OCI-LY1 (cell line): ENCODE measurements around the gene RGS13.
A peak's percentile ranks its signal among the peaks of the same experiment; 100 is the strongest.

Source experiments
- H2AFZ ChIP-seq: fragments of 200-600 bp; sonication (generic), shearing (Covaris generic); 2 replicates; pipeline ENCODE4 v1.6.0; 2014; ENCODE audit warnings: antibody characterized with exemption, mild to moderate bottlenecking, low read length
- H3F3A ChIP-seq: fragments of 200-600 bp; sonication (generic), shearing (Covaris generic); 2 replicates; pipeline ENCODE4 v1.6.0; 2014; ENCODE audit warnings: mild to moderate bottlenecking, antibody characterized with exemption, low read length, moderate library complexity; ENCODE audit not compliant: insufficient read depth
- H3K27ac ChIP-seq: fragments of 200-600 bp; sonication (generic); 2 replicates; pipeline ENCODE4 v1.5.1; 2014; ENCODE audit warnings: low read length, mixed run types, mild to moderate bottlenecking, low read depth; ENCODE audit not compliant: poor library complexity, severe bottlenecking
- H3K27me3 ChIP-seq: fragments of 200-600 bp; sonication (generic); 2 replicates; pipeline ENCODE4 v1.6.0; 2014; ENCODE audit warnings: antibody characterized with exemption, mild to moderate bottlenecking, low read length, moderate library complexity; ENCODE audit not compliant: insufficient read depth
- H3K36me3 ChIP-seq: fragments of 200-600 bp; sonication (generic); 2 replicates; pipeline ENCODE4 v1.6.1; 2014; ENCODE audit warnings: mild to moderate bottlenecking, antibody characterized with exemption, low read length, moderate library complexity, mixed read lengths; ENCODE audit not compliant: insufficient read depth
- H3K4me1 ChIP-seq: fragments of 200-600 bp; sonication (generic); 2 replicates; pipeline ENCODE4 v1.5.1; 2014; ENCODE audit warnings: mild to moderate bottlenecking, low read length, moderate library complexity; ENCODE audit not compliant: insufficient read depth, severe bottlenecking
- H3K4me2 ChIP-seq: fragments of 200-600 bp; sonication (generic), shearing (Covaris generic); 2 replicates; pipeline ENCODE4 v1.6.1; 2014; ENCODE audit warnings: low read length
- H3K4me3 ChIP-seq: fragments of 200-600 bp; sonication (generic); 2 replicates; pipeline ENCODE4 v1.5.1; 2014; ENCODE audit warnings: low read length, low read depth, mild to moderate bottlenecking, mixed read lengths; ENCODE audit not compliant: poor library complexity, severe bottlenecking
- H3K79me2 ChIP-seq: fragments of 200-600 bp; shearing (Covaris generic); 2 replicates; pipeline ENCODE4 v1.6.1; 2016; ENCODE audit warnings: mixed run types, low read length, mixed read lengths; ENCODE audit not compliant: insufficient read depth
- H3K9ac ChIP-seq: fragments of 200-600 bp; sonication (generic), shearing (Covaris generic); 2 replicates; pipeline ENCODE4 v1.6.1; 2014; ENCODE audit warnings: mild to moderate bottlenecking, low read length, mixed read lengths
- H3K9me2 ChIP-seq: fragments of 200-600 bp; sonication (generic), shearing (Covaris generic); 2 replicates; pipeline ENCODE4 v1.6.1; 2014; ENCODE audit warnings: low read depth, mild to moderate bottlenecking, low read length, mixed read lengths
- H3K9me3 ChIP-seq: fragments of 200-600 bp; shearing (Covaris generic); 2 replicates; pipeline ENCODE4 v1.6.1; 2014; ENCODE audit warnings: low read length, mixed read lengths
- H4K20me1 ChIP-seq: fragments of 200-600 bp; sonication (generic), shearing (Covaris generic); 2 replicates; pipeline ENCODE4 v1.6.0; 2016; ENCODE audit warnings: mild to moderate bottlenecking, low read length; ENCODE audit not compliant: insufficient read depth
- CTCF ChIP-seq: fragments of 200-600 bp; sonication (generic), shearing (Covaris generic); IDR thresholded peaks from 2 replicates; pipeline ENCODE4 v1.5.1; 2017; ENCODE audit warnings: mild to moderate bottlenecking, antibody characterized with exemption, low read length, moderate library complexity, mixed read lengths
- EZH2 ChIP-seq: fragments of 200-600 bp; sonication (generic), shearing (Covaris generic); IDR thresholded peaks from 2 replicates; pipeline ENCODE4 v1.8.0; 2017; ENCODE audit warnings: borderline replicate concordance, mixed run types, mild to moderate bottlenecking, antibody characterized with exemption, low read length, moderate library complexity, mixed read lengths

Gene RGS13

DNA sequence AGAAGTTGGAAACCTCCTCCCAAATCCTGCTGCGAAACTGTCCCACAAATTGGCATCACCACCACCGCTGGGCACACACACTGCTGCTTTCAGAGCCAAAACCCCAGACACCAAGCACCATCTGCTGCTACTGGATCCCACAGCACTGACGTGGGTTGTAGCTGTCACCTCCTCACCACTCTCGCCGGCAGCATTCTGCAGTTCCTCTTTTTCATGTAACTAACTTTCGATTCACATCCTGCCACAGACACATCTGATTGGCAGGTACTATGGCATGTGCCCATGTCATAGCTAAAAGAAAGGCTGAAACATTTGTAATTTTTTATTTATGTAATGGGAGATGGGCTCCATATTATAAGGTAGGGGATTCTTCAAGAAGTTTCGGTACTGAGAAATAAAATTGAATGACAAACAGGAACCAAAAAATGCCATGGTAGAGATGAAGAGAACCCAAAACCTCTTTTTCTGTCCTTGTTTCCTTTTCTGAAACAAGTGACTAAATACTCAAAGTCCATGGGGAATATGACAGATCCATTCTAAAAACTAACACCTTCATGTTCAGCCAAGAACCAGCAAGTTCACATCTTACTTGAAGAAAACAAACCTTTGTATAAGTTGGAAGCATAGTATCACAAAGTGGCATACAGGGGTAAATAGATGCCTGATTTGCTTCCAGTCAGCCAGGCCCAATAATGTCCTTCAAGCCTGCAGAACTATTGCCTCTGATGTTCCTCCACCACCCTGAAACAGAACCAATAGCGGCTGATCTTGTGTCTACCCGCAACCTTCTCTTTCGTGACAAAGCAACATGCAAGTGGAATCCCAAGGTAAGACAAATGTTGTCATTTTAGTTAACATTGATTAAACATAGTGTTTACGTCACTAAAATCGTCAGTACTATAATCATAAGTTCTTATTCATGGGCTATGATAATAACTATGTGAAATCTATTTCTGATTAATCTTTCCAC is 26.6 kb upstream of the RGS13 start:
- Histone ChIP-seq H3K9me3 (no peaks in the 10 kb centered on the region), H3K4me1 (peaks cover 65% of the 10 kb centered on the region), H3K27ac (peak overlapping the region; percentile 90), H4K20me1 (no peaks in the 10 kb centered on the region), H3F3A (no peaks in the 10 kb centered on the region), H3K4me3 (peak overlapping the region; percentile 10), H2AFZ (peak overlapping the region; percentile 3; the same call in 1 of the 2 replicates), H3K4me2 (peak overlapping the region; percentile 46), H3K79me2 (no peaks in the 10 kb centered on the region), H3K36me3 (no peaks in the 10 kb centered on the region), H3K9me2 (no peaks in the 10 kb centered on the region), H3K9ac (peak overlapping the region; percentile 40; the same call in 1 of the 2 replicates), H3K27me3 (no peaks in the 10 kb centered on the region)
- no peak for TF ChIP-seq EZH2
- peak; percentile 21; the same call in 1 of the 2 replicates for TF ChIP-seq CTCF

GRCh38 chr1:192610112-192610889 is 25.6 kb upstream of the RGS13 start:
- Histone ChIP-seq H3F3A (no peaks in the 10 kb centered on the region), H3K9me3 (no peaks in the 10 kb centered on the region), H3K36me3 (no peaks in the 10 kb centered on the region), H4K20me1 (no peaks in the 10 kb centered on the region), H3K27me3 (no peaks in the 10 kb centered on the region), H3K9ac (peak overlapping the region; percentile 3; the same call in 1 of the 2 replicates), H3K4me1 (peaks cover 68% of the 10 kb centered on the region), H3K4me3 (no peak overlapping the region), H3K27ac (peak overlapping the region; percentile 90), H3K9me2 (no peaks in the 10 kb centered on the region), H3K79me2 (no peaks in the 10 kb centered on the region), H3K4me2 (peak overlapping the region; percentile 10), H2AFZ (no peak overlapping the region)
- TF ChIP-seq CTCF (peak; percentile 37), EZH2 (no peak)

GRCh38 chr1:192615055-192615454 is 20.9 kb upstream of the RGS13 start:
- Histone ChIP-seq H3K36me3 (no peaks in the 10 kb centered on the region), H3K27ac (peak overlapping the region; percentile 58), H3K9me2 (no peaks in the 10 kb centered on the region), H3K9me3 (no peaks in the 10 kb centered on the region), H3K79me2 (no peaks in the 10 kb centered on the region), H2AFZ (no peak overlapping the region), H3K9ac (no peak overlapping the region), H4K20me1 (no peaks in the 10 kb centered on the region), H3K4me1 (peaks cover 51% of the 10 kb centered on the region), H3K4me2 (0 out of 2 replicates have a peak overlapping the region, but pooled peaks have one; percentile 4), H3K27me3 (no peaks in the 10 kb centered on the region), H3K4me3 (no peak overlapping the region), H3F3A (no peaks in the 10 kb centered on the region)
- no peak for TF ChIP-seq EZH2
- TF ChIP-seq CTCF = no peak
